ENCODE data around the gene ZNF124.

The ZNF124 gene

DNA sequence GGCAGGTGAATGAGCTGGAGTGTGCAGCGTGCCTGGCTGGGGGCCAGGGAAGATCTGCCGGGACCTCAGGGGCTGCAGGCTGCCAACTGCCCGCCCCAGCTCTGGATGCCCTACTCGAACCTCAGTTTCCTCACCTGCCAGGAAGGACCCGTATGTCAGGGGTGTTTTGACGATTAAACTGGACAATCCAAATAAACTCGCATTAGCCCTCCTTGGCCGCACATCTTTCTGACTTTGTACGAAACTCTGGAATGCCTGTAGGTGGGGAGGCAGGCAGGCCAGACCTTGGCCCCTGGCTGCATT, 59.4 kb downstream of the ZNF124 start:
- no peaks in the 10 kb centered on the region for H3K27me3 ChIP-seq (ENCODE audit: low read depth, low read length)
- peaks cover 0 to 4% of the 10 kb centered on the region in 2 donors for H3K4me1 ChIP-seq (ENCODE audit: control insufficient read depth in 1 of 2, insufficient read depth in 2 of 2, low read length in 2 of 2)
- peak overlapping the region in 1 of 2 donors; percentile 82 for H3K4me3 ChIP-seq (ENCODE audit: low read depth in 1 of 2, low read length in 2 of 2)
- H3K27ac ChIP-seq (ENCODE audit: low read length) = no peak overlapping the region
- no peaks in the 10 kb centered on the region for H3K9me3 ChIP-seq (ENCODE audit: control insufficient read depth in 1 of 2, low read length in 2 of 2)
- H3K36me3 ChIP-seq (ENCODE audit: control insufficient read depth in 1 of 2, insufficient read depth in 2 of 2, low read length in 2 of 2) = no peaks in the 10 kb centered on the region

DNA sequence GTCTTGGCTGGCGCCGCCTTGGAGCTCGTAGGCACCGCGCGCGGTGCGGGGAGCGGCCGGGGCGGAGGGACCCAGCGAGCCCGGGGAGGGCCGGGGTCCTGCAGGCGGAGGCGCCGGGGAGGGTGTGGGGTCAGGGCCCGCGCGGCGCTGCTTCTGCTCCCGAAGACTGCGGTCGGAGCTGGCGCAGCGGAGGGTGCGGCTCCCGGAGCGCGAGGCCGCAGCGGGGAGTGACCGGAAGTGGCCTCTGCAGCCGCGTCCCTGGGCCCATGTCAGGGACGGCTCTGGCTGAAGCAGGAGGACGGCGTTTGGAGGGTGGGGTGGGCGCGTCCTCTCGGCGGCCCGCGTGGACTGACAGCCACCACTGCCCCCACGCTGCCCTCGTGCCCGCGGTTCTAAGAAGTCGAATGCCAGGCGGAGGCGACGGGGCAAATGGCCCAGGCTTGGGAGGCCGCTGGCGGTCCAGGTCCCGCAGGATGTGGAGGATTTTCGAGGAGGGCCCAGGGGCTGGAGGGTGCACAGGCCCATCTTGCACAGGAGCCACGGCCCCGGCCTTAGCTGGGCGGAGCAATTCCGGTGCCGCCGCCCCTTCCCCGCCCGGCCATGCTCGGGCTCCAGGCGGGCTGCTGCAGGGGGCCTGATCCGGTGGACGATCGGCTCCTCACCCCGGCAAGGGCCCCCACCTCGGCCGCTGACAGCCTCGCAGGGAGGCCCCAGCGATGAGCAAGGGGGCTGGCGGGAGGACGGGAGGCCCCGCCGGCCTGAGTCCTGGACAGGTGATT, 59.9 kb downstream of the ZNF124 start:
- Histone ChIP-seq H3K4me1 (ENCODE audit: control insufficient read depth in 1 of 2, insufficient read depth in 2 of 2, low read length in 2 of 2) (peaks cover 0 to 4% of the 10 kb centered on the region in 2 donors), H3K36me3 (ENCODE audit: control insufficient read depth in 1 of 2, insufficient read depth in 2 of 2, low read length in 2 of 2) (no peaks in the 10 kb centered on the region), H3K27me3 (ENCODE audit: low read depth, low read length) (no peaks in the 10 kb centered on the region), H3K4me3 (ENCODE audit: low read depth in 1 of 2, low read length in 2 of 2) (peak overlapping the region; percentile 7 to 82), H3K27ac (ENCODE audit: low read length) (no peak overlapping the region), H3K9me3 (ENCODE audit: control insufficient read depth in 1 of 2, low read length in 2 of 2) (no peaks in the 10 kb centered on the region)

DNA sequence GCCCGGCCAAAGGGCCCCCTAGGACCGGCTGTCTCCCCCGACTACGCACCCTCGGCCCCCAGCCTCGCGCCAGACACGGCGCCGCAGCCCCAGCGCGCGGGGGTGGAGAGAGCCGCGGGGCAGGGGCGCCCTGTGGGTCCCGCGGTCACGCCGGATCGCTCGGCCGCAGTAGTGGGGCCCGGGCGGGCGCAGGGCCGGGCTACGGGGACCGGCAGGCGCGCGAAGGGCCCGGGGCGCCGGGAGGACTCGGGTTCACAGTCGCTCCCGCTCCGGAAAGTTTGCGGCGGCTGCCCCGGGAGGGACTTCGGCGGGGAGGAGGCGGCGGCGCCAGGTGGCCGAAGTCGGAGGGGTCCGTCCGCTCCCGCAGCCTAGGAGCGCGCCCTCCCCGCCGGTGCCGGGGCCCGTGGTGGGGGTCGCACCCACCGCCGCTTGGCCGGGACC, 60.5 kb downstream of the ZNF124 start:
- H3K36me3 ChIP-seq (ENCODE audit: control insufficient read depth in 1 of 2, insufficient read depth in 2 of 2, low read length in 2 of 2) = no peaks in the 10 kb centered on the region
- no peaks in the 10 kb centered on the region for H3K27me3 ChIP-seq (ENCODE audit: low read depth, low read length)
- H3K4me3 ChIP-seq (ENCODE audit: low read depth in 1 of 2, low read length in 2 of 2) = peak overlapping the region; percentile 52 to 82
- H3K4me1 ChIP-seq (ENCODE audit: control insufficient read depth in 1 of 2, insufficient read depth in 2 of 2, low read length in 2 of 2) = peaks cover 0 to 4% of the 10 kb centered on the region in 2 donors
- H3K9me3 ChIP-seq (ENCODE audit: control insufficient read depth in 1 of 2, low read length in 2 of 2) = no peaks in the 10 kb centered on the region
- no peak overlapping the region for H3K27ac ChIP-seq (ENCODE audit: low read length)

DNA sequence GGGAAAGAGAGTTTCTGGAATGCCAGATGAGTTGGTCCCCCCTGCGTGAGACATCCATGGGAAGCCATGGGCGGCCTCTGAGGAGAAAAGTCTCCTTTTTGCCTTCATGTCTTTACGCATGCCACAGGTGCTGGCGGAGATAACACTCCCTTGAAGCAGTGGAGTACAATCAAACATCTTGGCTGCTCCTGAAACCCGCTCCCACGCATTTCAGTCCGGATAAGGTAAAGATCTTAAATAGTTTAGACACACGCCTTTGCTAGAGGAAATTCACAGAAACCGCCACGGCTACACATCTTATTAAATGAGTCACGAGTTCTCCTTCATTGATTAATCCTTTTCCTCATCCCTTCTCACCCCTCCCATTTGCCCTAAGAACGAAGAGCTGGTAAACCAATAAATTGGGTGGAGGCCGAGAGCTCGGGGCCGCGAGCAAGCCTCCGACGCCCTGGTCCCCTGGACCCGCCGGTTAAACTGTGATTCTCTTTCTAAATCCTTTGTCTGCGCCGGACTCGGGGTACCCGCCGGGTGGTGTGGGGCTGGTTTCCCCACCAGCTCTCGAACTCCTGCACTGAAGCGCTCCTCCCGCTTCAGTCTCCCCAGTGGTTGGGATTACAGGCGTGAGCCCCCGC, 61.1 kb downstream of the ZNF124 start:
- H3K27ac ChIP-seq (ENCODE audit: low read length) = no peak overlapping the region

DNA sequence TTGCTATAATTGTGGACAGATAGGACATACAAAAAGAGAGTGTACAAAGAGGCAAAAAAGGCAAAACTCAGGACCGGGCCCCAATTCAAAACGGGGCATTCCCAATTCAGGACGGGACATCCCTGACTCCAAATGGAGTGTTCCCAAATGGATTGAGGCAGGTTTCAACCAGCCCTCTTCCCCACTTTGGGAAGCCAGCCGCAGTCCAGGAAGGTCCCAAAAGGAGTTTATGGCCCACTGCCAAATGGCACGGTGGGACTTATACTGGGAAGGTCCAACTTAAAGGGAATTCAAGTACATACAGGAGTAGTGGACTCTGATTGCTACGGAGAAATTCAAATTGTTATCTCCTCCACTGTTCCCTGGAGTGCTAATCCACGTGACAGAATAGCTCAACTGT, 64.1 kb downstream of the ZNF124 start:
- Histone ChIP-seq H3K27me3 (ENCODE audit: low read depth, low read length) (no peaks in the 10 kb centered on the region), H3K36me3 (ENCODE audit: control insufficient read depth in 1 of 2, insufficient read depth in 2 of 2, low read length in 2 of 2) (no peaks in the 10 kb centered on the region), H3K4me3 (ENCODE audit: low read depth in 1 of 2, low read length in 2 of 2) (no peak overlapping the region), H3K27ac (ENCODE audit: low read length) (no peak overlapping the region), H3K9me3 (ENCODE audit: control insufficient read depth in 1 of 2, low read length in 2 of 2) (no peaks in the 10 kb centered on the region), H3K4me1 (ENCODE audit: control insufficient read depth in 1 of 2, insufficient read depth in 2 of 2, low read length in 2 of 2) (peaks cover 0 to 17% of the 10 kb centered on the region in 2 donors)

More for the DNA sequence above, 61.1 kb downstream of the ZNF124 start:
- Histone ChIP-seq H3K9me3 (ENCODE audit: control insufficient read depth in 1 of 2, low read length in 2 of 2) (no peaks in the 10 kb centered on the region), H3K4me1 (ENCODE audit: control insufficient read depth in 1 of 2, insufficient read depth in 2 of 2, low read length in 2 of 2) (peaks cover 0 to 4% of the 10 kb centered on the region in 2 donors), H3K36me3 (ENCODE audit: control insufficient read depth in 1 of 2, insufficient read depth in 2 of 2, low read length in 2 of 2) (no peaks in the 10 kb centered on the region), H3K4me3 (ENCODE audit: low read depth in 1 of 2, low read length in 2 of 2) (peak overlapping the region; percentile 52 to 82), H3K27me3 (ENCODE audit: low read depth, low read length) (no peaks in the 10 kb centered on the region)

DNA sequence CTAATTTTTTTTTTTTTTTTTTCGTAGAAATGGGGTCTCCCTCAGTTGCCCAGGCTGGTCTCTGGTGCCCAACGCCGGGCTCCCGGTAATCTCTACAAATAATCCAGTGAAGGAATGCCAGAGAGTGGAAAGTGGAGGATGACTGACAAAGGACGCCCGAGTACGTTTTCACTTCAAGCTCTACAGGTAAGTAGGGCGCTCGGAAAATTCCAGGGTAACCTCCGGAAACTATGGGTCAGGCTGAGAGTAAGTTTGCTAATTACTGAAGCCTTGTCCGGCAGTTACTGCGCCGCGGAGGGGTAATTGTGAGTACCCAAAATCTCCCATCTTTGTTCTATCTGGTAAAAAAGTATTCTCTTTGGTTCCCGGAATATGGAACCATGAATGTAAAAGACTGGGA, 65.9 kb downstream of the ZNF124 start:
- H3K27me3 ChIP-seq (ENCODE audit: low read depth, low read length) = no peaks in the 10 kb centered on the region
- peaks cover 0 to 7% of the 10 kb centered on the region in 2 donors for H3K9me3 ChIP-seq (ENCODE audit: control insufficient read depth in 1 of 2, low read length in 2 of 2)
- no peak overlapping the region for H3K27ac ChIP-seq (ENCODE audit: low read length)
- peaks cover 0 to 14% of the 10 kb centered on the region in 2 donors for H3K4me1 ChIP-seq (ENCODE audit: control insufficient read depth in 1 of 2, insufficient read depth in 2 of 2, low read length in 2 of 2)
- no peak overlapping the region for H3K4me3 ChIP-seq (ENCODE audit: low read depth in 1 of 2, low read length in 2 of 2)
- peaks cover 10% of the 10 kb centered on the region in 2 donors for H3K36me3 ChIP-seq (ENCODE audit: control insufficient read depth in 1 of 2, insufficient read depth in 2 of 2, low read length in 2 of 2)

Measured in muscle layer of duodenum (tissue), 2 donors.